ENCODE data around the gene CYBC1. TPM values are rescaled to one million over a fixed set of nuclear protein-coding genes. Genes with fewer than 3 reads are reported as not detected.

CYBC1 gene
- total and polyA plus RNA-seq, 9 of the 15 experiments (the other 6 are each of a cell fraction or from before 2014, with no cell fraction given) = 1.3 to 71.8 (median 49.9) TPM

DNA sequence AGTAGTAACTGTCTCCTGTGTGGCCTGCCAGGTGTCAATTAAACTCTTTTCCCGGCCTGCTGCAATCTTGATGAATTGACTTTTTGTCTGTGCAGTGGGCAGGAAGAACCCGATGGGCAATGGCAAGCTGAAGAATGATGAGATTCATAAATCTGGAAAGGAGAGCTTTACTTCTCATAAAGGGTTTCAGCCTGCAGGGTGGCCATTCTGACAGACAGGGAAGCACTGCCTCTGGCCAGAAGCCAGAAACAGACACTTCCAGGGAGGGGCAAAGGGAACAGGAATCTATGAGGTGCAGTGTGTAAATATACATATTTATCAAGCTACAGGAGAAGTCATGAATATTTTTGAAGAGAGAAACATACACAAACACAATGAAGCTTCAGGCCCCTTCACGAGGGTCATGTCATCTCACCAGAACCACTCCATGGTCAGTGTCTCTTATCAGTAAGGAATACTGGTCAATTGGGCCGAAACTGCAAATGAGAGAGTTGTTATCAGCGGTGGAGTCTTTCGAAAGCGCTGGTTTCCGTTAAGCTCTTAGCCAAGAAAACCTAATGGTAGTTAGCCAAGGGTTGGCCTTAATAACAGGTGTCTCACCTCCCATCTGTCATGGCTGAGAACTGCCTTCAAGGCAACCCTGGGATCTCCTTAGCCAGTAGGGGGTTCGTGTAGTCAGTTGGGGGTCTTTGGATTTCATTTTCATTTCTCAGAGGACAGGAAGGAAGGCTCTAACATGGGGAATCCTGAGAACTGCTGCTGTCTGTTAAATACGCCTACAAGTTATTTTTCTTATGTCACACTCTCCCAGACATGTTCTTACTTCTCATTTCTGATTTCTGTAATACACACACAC, 6.7 kb upstream of the CYBC1 start (continued):
- TF ChIP-seq PHF21A (IDR thresholded peaks at IDR 0.05; ENCODE audit: borderline replicate concordance, low read depth) (no peak), CBX5 (IDR thresholded peaks at IDR 0.05; ENCODE audit: borderline replicate concordance, low read depth) (no peak), ZNF140 (CRISPR knock-in tag; IDR thresholded peaks at IDR 0.05) (no peak), ZKSCAN1 (IDR thresholded peaks at IDR 0.05; ENCODE audit: low read depth, low read length) (no peak), RAD51 (IDR thresholded peaks at IDR 0.05; ENCODE audit: borderline replicate concordance, low read depth) (no peak), SAFB (IDR thresholded peaks at IDR 0.05; ENCODE audit: borderline replicate concordance, low read depth, low read length) (no peak), TCF7 (IDR thresholded peaks at IDR 0.05; ENCODE audit: borderline replicate concordance) (no peak), REST (IDR thresholded peaks at IDR 0.05; ENCODE audit: borderline replicate concordance) (no peak), REST (CRISPR knock-in tag; IDR thresholded peaks at IDR 0.05; ENCODE audit: low read depth) (no peak), KLF13 (tag; IDR thresholded peaks at IDR 0.05; ENCODE audit: borderline replicate concordance, low read depth) (no peak), POLR2A (conservative IDR thresholded peaks at IDR 0.05) (no peak), ZNF280B (CRISPR knock-in tag; IDR thresholded peaks at IDR 0.05) (no peak), MIER1 (IDR thresholded peaks at IDR 0.05; ENCODE audit: low read depth) (no peak), ZFP30 (CRISPR knock-in tag; IDR thresholded peaks at IDR 0.05; ENCODE audit: borderline replicate concordance) (no peak), GABPB1 (CRISPR knock-in tag; IDR thresholded peaks at IDR 0.05) (no peak)
- TF ChIP-seq, protein P1, sequence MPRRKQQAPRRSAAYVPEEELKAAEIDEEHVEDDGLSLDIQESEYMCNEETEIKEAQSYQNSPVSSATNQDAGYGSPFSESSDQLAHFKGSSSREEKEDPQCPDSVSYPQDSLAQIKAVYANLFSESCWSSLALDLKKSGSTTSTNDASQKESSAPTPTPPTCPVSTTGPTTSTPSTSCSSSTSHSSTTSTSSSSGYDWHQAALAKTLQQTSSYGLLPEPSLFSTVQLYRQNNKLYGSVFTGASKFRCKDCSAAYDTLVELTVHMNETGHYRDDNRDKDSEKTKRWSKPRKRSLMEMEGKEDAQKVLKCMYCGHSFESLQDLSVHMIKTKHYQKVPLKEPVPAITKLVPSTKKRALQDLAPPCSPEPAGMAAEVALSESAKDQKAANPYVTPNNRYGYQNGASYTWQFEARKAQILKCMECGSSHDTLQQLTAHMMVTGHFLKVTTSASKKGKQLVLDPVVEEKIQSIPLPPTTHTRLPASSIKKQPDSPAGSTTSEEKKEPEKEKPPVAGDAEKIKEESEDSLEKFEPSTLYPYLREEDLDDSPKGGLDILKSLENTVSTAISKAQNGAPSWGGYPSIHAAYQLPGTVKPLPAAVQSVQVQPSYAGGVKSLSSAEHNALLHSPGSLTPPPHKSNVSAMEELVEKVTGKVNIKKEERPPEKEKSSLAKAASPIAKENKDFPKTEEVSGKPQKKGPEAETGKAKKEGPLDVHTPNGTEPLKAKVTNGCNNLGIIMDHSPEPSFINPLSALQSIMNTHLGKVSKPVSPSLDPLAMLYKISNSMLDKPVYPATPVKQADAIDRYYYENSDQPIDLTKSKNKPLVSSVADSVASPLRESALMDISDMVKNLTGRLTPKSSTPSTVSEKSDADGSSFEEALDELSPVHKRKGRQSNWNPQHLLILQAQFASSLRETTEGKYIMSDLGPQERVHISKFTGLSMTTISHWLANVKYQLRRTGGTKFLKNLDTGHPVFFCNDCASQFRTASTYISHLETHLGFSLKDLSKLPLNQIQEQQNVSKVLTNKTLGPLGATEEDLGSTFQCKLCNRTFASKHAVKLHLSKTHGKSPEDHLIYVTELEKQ (CRISPR knock-in tag; IDR thresholded peaks at IDR 0.05) = no peak

Measured in K562 (cell line).